ENCODE results near the gene SLC25A1.

Gene SLC25A1

GRCh38 chr22:19178657-19179496, at the start of gene SLC25A1:
SLC25A1 (minus strand) TSS chr22:19178736; CDS start chr22:19178673, 63 bp downstream.
- H3K27me3 ChIP-seq (ENCODE audit: control insufficient read depth, insufficient read depth, low read length) = no peaks in the 10 kb centered on the region
- H3K36me3 ChIP-seq (ENCODE audit: control insufficient read depth, insufficient read depth, low read length) = peaks cover 20% of the 10 kb centered on the region
- H3K4me3 ChIP-seq (ENCODE audit: low read depth, low read length) = peak within 1 kb of the TSS; percentile 79
- H3K27ac ChIP-seq (ENCODE audit: low read depth, low read length) = peak within 1 kb of the TSS; percentile 43; the same call in 1 of the 2 replicates
- peak within 1 kb of the TSS; percentile 81 for H3K9ac ChIP-seq (ENCODE audit: low read length)
- H3K4me1 ChIP-seq (ENCODE audit: control insufficient read depth, insufficient read depth, low read length) = peaks cover 41% of the 10 kb centered on the region
- no peaks in the 10 kb centered on the region for H3K9me3 ChIP-seq (ENCODE audit: control insufficient read depth, insufficient read depth, low read depth, low read length)

GRCh38 chr22:19228179-19228578, 49.6 kb upstream of the SLC25A1 start:
- H3K4me3 ChIP-seq (ENCODE audit: low read depth, low read length) = no peak overlapping the region
- H3K27ac ChIP-seq (ENCODE audit: low read depth, low read length) = no peak overlapping the region
- H3K36me3 ChIP-seq (ENCODE audit: control insufficient read depth, insufficient read depth, low read length) = peaks cover 61% of the 10 kb centered on the region
- H3K4me1 ChIP-seq (ENCODE audit: control insufficient read depth, insufficient read depth, low read length) = peaks cover 7% of the 10 kb centered on the region; the same call in 1 of the 2 replicates
- no peaks in the 10 kb centered on the region for H3K27me3 ChIP-seq (ENCODE audit: control insufficient read depth, insufficient read depth, low read length)
- no peaks in the 10 kb centered on the region for H3K9me3 ChIP-seq (ENCODE audit: control insufficient read depth, insufficient read depth, low read depth, low read length)
- H3K9ac ChIP-seq (ENCODE audit: low read length) = no peak overlapping the region

GRCh38 chr22:19226428-19226827, 47.9 kb upstream of the SLC25A1 start:
- H3K36me3 ChIP-seq (ENCODE audit: control insufficient read depth, insufficient read depth, low read length) = peaks cover 61% of the 10 kb centered on the region
- no peaks in the 10 kb centered on the region for H3K9me3 ChIP-seq (ENCODE audit: control insufficient read depth, insufficient read depth, low read depth, low read length)
- no peaks in the 10 kb centered on the region for H3K27me3 ChIP-seq (ENCODE audit: control insufficient read depth, insufficient read depth, low read length)

GRCh38 chr22:19225560-19225959, 47.0 kb upstream of the SLC25A1 start:
- H3K9me3 ChIP-seq (ENCODE audit: control insufficient read depth, insufficient read depth, low read depth, low read length) = no peaks in the 10 kb centered on the region
- no peak overlapping the region for H3K4me3 ChIP-seq (ENCODE audit: low read depth, low read length)
- no peaks in the 10 kb centered on the region for H3K27me3 ChIP-seq (ENCODE audit: control insufficient read depth, insufficient read depth, low read length)
- peaks cover 9% of the 10 kb centered on the region; the same call in 1 of the 2 replicates for H3K4me1 ChIP-seq (ENCODE audit: control insufficient read depth, insufficient read depth, low read length)
- H3K36me3 ChIP-seq (ENCODE audit: control insufficient read depth, insufficient read depth, low read length) = peaks cover 68% of the 10 kb centered on the region
- H3K9ac ChIP-seq (ENCODE audit: low read length) = no peak overlapping the region
- H3K27ac ChIP-seq (ENCODE audit: low read depth, low read length) = no peak overlapping the region

More at GRCh38 chr22:19226428-19226827, 47.9 kb upstream of the SLC25A1 start:
- Histone ChIP-seq H3K9ac (ENCODE audit: low read length) (no peak overlapping the region), H3K4me3 (ENCODE audit: low read depth, low read length) (no peak overlapping the region), H3K27ac (ENCODE audit: low read depth, low read length) (no peak overlapping the region), H3K4me1 (ENCODE audit: control insufficient read depth, insufficient read depth, low read length) (peaks cover 9% of the 10 kb centered on the region; the same call in 1 of the 2 replicates)

GRCh38 chr22:19224985-19225384, 46.4 kb upstream of the SLC25A1 start:
- no peaks in the 10 kb centered on the region for H3K27me3 ChIP-seq (ENCODE audit: control insufficient read depth, insufficient read depth, low read length)
- H3K4me1 ChIP-seq (ENCODE audit: control insufficient read depth, insufficient read depth, low read length) = peaks cover 9% of the 10 kb centered on the region; the same call in 1 of the 2 replicates
- peaks cover 69% of the 10 kb centered on the region for H3K36me3 ChIP-seq (ENCODE audit: control insufficient read depth, insufficient read depth, low read length)
- H3K9me3 ChIP-seq (ENCODE audit: control insufficient read depth, insufficient read depth, low read depth, low read length) = no peaks in the 10 kb centered on the region
- H3K27ac ChIP-seq (ENCODE audit: low read depth, low read length) = no peak overlapping the region
- no peak overlapping the region for H3K9ac ChIP-seq (ENCODE audit: low read length)
- H3K4me3 ChIP-seq (ENCODE audit: low read depth, low read length) = no peak overlapping the region

- Histone ChIP-seq H3K4me1 (ENCODE audit: control insufficient read depth, insufficient read depth, low read length) (peaks cover 9% of the 10 kb centered on the region; the same call in 1 of the 2 replicates), H3K9me3 (ENCODE audit: control insufficient read depth, insufficient read depth, low read depth, low read length) (no peaks in the 10 kb centered on the region), H3K36me3 (ENCODE audit: control insufficient read depth, insufficient read depth, low read length) (peaks cover 74% of the 10 kb centered on the region)
These were observed 46.0 kb upstream of the SLC25A1 start for GRCh38 chr22:19224557-19224956.

GRCh38 chr22:19223617-19224016, 45.1 kb upstream of the SLC25A1 start:
- no peak overlapping the region for H3K27ac ChIP-seq (ENCODE audit: low read depth, low read length)
- no peaks in the 10 kb centered on the region for H3K27me3 ChIP-seq (ENCODE audit: control insufficient read depth, insufficient read depth, low read length)
- no peaks in the 10 kb centered on the region for H3K9me3 ChIP-seq (ENCODE audit: control insufficient read depth, insufficient read depth, low read depth, low read length)
- H3K4me3 ChIP-seq (ENCODE audit: low read depth, low read length) = no peak overlapping the region
- no peak overlapping the region for H3K9ac ChIP-seq (ENCODE audit: low read length)
- H3K36me3 ChIP-seq (ENCODE audit: control insufficient read depth, insufficient read depth, low read length) = peaks cover 70% of the 10 kb centered on the region
- peaks cover 10% of the 10 kb centered on the region for H3K4me1 ChIP-seq (ENCODE audit: control insufficient read depth, insufficient read depth, low read length)

More at GRCh38 chr22:19224557-19224956, 46.0 kb upstream of the SLC25A1 start:
- Histone ChIP-seq H3K27ac (ENCODE audit: low read depth, low read length) (no peak overlapping the region), H3K4me3 (ENCODE audit: low read depth, low read length) (no peak overlapping the region), H3K27me3 (ENCODE audit: control insufficient read depth, insufficient read depth, low read length) (no peaks in the 10 kb centered on the region), H3K9ac (ENCODE audit: low read length) (no peak overlapping the region)

GRCh38 chr22:19223110-19223509, 44.6 kb upstream of the SLC25A1 start:
- peaks cover 65% of the 10 kb centered on the region for H3K36me3 ChIP-seq (ENCODE audit: control insufficient read depth, insufficient read depth, low read length)
- no peak overlapping the region for H3K4me3 ChIP-seq (ENCODE audit: low read depth, low read length)

GRCh38 chr22:19222242-19223005, 43.9 kb upstream of the SLC25A1 start:
- no peak overlapping the region for H3K9ac ChIP-seq (ENCODE audit: low read length)
- H3K9me3 ChIP-seq (ENCODE audit: control insufficient read depth, insufficient read depth, low read depth, low read length) = no peaks in the 10 kb centered on the region
- H3K4me1 ChIP-seq (ENCODE audit: control insufficient read depth, insufficient read depth, low read length) = peaks cover 20% of the 10 kb centered on the region
- H3K36me3 ChIP-seq (ENCODE audit: control insufficient read depth, insufficient read depth, low read length) = peaks cover 61% of the 10 kb centered on the region
- H3K4me3 ChIP-seq (ENCODE audit: low read depth, low read length) = no peak overlapping the region
- no peak overlapping the region for H3K27ac ChIP-seq (ENCODE audit: low read depth, low read length)
- no peaks in the 10 kb centered on the region for H3K27me3 ChIP-seq (ENCODE audit: control insufficient read depth, insufficient read depth, low read length)

More at GRCh38 chr22:19223110-19223509, 44.6 kb upstream of the SLC25A1 start:
- no peaks in the 10 kb centered on the region for H3K27me3 ChIP-seq (ENCODE audit: control insufficient read depth, insufficient read depth, low read length)
- no peaks in the 10 kb centered on the region for H3K9me3 ChIP-seq (ENCODE audit: control insufficient read depth, insufficient read depth, low read depth, low read length)
- no peak overlapping the region for H3K9ac ChIP-seq (ENCODE audit: low read length)
- H3K27ac ChIP-seq (ENCODE audit: low read depth, low read length) = no peak overlapping the region
- H3K4me1 ChIP-seq (ENCODE audit: control insufficient read depth, insufficient read depth, low read length) = peaks cover 15% of the 10 kb centered on the region

GRCh38 chr22:19220867-19221266, 42.3 kb upstream of the SLC25A1 start:
- Histone ChIP-seq H3K4me1 (ENCODE audit: control insufficient read depth, insufficient read depth, low read length) (peaks cover 20% of the 10 kb centered on the region), H3K36me3 (ENCODE audit: control insufficient read depth, insufficient read depth, low read length) (peaks cover 56% of the 10 kb centered on the region), H3K27ac (ENCODE audit: low read depth, low read length) (no peak overlapping the region), H3K27me3 (ENCODE audit: control insufficient read depth, insufficient read depth, low read length) (no peaks in the 10 kb centered on the region), H3K9ac (ENCODE audit: low read length) (no peak overlapping the region), H3K4me3 (ENCODE audit: low read depth, low read length) (no peak overlapping the region), H3K9me3 (ENCODE audit: control insufficient read depth, insufficient read depth, low read depth, low read length) (no peaks in the 10 kb centered on the region)
